Transverse colon (tissue), 4 donors: Measurements from ENCODE around the gene GGN. TPM values are rescaled to one million over a fixed set of nuclear protein-coding genes. Genes with fewer than 3 reads are reported as not detected.
A peak's percentile ranks its signal among the peaks of the same experiment; 100 is the strongest.

Experiments used
- DNase-seq: peaks from one replicate; pipeline ENCODE4 v3.0.0-alpha.2; 2019
- H3K27ac ChIP-seq, 4 donors: fragments of 200-600 bp; sonication (generic); 2 replicates each; pipeline ENCODE4 v1.5.1; 2016 to 2018; ENCODE audit warnings: inconsistent platforms in 4 of 4
- H3K27me3 ChIP-seq: fragments of 200-600 bp; sonication (generic); 2 replicates; pipeline ENCODE4 v1.5.1; 2017; ENCODE audit warnings: inconsistent platforms
- H3K36me3 ChIP-seq, 4 donors: fragments of 200-600 bp; sonication (generic); 2 replicates each; pipeline ENCODE4 v1.5.1; 2017 to 2019; ENCODE audit warnings: inconsistent platforms in 4 of 4
- H3K4me1 ChIP-seq, 4 donors: fragments of 200-600 bp; sonication (generic); 2 replicates each; pipeline ENCODE4 v1.5.1; 2017 to 2020; ENCODE audit warnings: inconsistent platforms in 4 of 4
- H3K4me3 ChIP-seq, 4 donors: fragments of 200-600 bp; sonication (generic); 1 replicate in 1 of 4; 2 replicates in 3 of 4; pipeline versions ENCODE4 v1.5.1 to v1.6.1; 2017 to 2019; ENCODE audit warnings: inconsistent platforms in 4 of 4
- H3K9me3 ChIP-seq, 2 donors: fragments of 200-600 bp; sonication (generic); 2 replicates each; pipeline ENCODE4 v1.5.1; 2017 to 2019; ENCODE audit warnings: inconsistent platforms in 2 of 2
- CTCF ChIP-seq, 5 experiments: fragments of 200-600 bp in 3 of 5; fragments of 450-650 bp in 2 of 5; sonication (generic) in 3 of 5; IDR thresholded peaks; 1 replicate in 2 of 5; 2 replicates in 3 of 5; pipeline ENCODE4 v1.5.1; 2016 to 2017; ENCODE audit warnings: antibody characterized with exemption in 5 of 5, inconsistent platforms in 3 of 5, mild to moderate bottlenecking in 2 of 5, moderate library complexity in 1 of 5
- EP300 ChIP-seq: sonication (generic); formaldehyde crosslinking; IDR thresholded peaks from one replicate; pipeline ENCODE4 v1.6.1; 2017; ENCODE audit warnings: antibody characterized with exemption, low read depth
- POLR2A ChIP-seq: fragments of 450-650 bp; IDR thresholded peaks from one replicate; pipeline ENCODE4 v1.6.1; 2016; ENCODE audit warnings: antibody characterized with exemption, mild to moderate bottlenecking, moderate library complexity
- POLR2AphosphoS5 ChIP-seq, 3 donors: sonication (generic); formaldehyde crosslinking; IDR thresholded peaks; one replicate each; pipeline ENCODE4 v1.6.1; 2016; ENCODE audit warnings: antibody characterized with exemption in 3 of 3
- WGBS, 2 donors: methylation state at CpG; one replicate each; pipeline ENCODE4 v1.1.5; 2018; ENCODE audit warnings: low coverage in 1 of 2; 5-methylcytosine and 5-hydroxymethylcytosine counted together
- in situ Hi-C, 4 donors: fragments of 200-750 bp; cut with MboI; loops; one replicate each; pipeline versions ENCODE4 v1.15.0 to v1.15.1; 2017; ENCODE audit warnings: low sequenced_read_pairs in 3 of 4, low pct_ligation_motif_present in 1 of 4, low pct_unique_long_range_greater_than_20kb in 1 of 4
- intact Hi-C: fragments of 100-400 bp; cut with DNase I; formaldehyde crosslinking; loops from one replicate; pipeline ENCODE4 v1.15.1; 2023; ENCODE audit warnings: low total_unique reads
- total RNA-seq, 4 donors: library from RNA; depleted of rRNA; stranded (reverse); fragments of >200 nt; gene quantifications; one replicate each; pipeline ENCODE4 v1.1.0, GENCODE V29; 2016

The GGN gene
- total RNA-seq, 4 donors from 2014 or later: not detected

- in situ Hi-C loops (no loop called here), intact Hi-C loops (no loop called here)
- Histone ChIP-seq H3K36me3 (no peaks in the 10 kb centered on the region), H3K9me3 (no peaks in the 10 kb centered on the region), H3K4me3 (peak overlapping the region in 1 of 4 donors; percentile 3), H3K27ac (no peak overlapping the region), H3K4me1 (peaks cover 0 to 5% (median 2%) of the 10 kb centered on the region in 4 donors), H3K27me3 (peaks cover 74% of the 10 kb centered on the region)
- 13% methylated on average over 30 of the region's 30 CpGs; no CpG with 5 or more reads in 1 of the 2 donors for WGBS, 2 donors
- no peak for TF ChIP-seq CTCF (IDR thresholded peaks at IDR 0.05)
- no peak for TF ChIP-seq EP300
- no peak for TF ChIP-seq POLR2AphosphoS5 (IDR thresholded peaks at IDR 0.05)
- TF ChIP-seq POLR2A: no peak
- DNase-seq: no peak
Measured at GRCh38 chr19:38394488-38394887, 6.7 kb upstream of the GGN start.

- DNase-seq: no peak
- Histone ChIP-seq H3K4me3 (no peak overlapping the region), H3K27ac (no peak overlapping the region)
Measured at GRCh38 chr19:38392707-38393308, 5.0 kb upstream of the GGN start.

GRCh38 chr19:38391911-38392464 is 4.2 kb upstream of the GGN start:
- Histone ChIP-seq H3K9me3 (no peaks in the 10 kb centered on the region), H3K4me1 (peaks cover 2 to 29% (median 27%) of the 10 kb centered on the region in 4 donors), H3K36me3 (no peaks in the 10 kb centered on the region), H3K4me3 (no peak overlapping the region), H3K27ac (no peak overlapping the region), H3K27me3 (peaks cover 72% of the 10 kb centered on the region)
- intact Hi-C loops: no loop called here
- no peak for DNase-seq
- in situ Hi-C loops: no loop called here
- TF ChIP-seq EP300: no peak
- TF ChIP-seq CTCF (IDR thresholded peaks at IDR 0.05): no peak
- no peak for TF ChIP-seq POLR2A
- TF ChIP-seq POLR2AphosphoS5 (IDR thresholded peaks at IDR 0.05): no peak
- 58 to 76% methylated on average over 3 to 8 of the region's 8 CpGs for WGBS, 2 donors

More at GRCh38 chr19:38392707-38393308, 5.0 kb upstream of the GGN start:
- Histone ChIP-seq H3K36me3 (no peaks in the 10 kb centered on the region), H3K4me1 (peaks cover 0 to 21% (median 19%) of the 10 kb centered on the region in 4 donors), H3K9me3 (no peaks in the 10 kb centered on the region), H3K27me3 (peaks cover 74% of the 10 kb centered on the region)
- in situ Hi-C loops (no loop called here), intact Hi-C loops (no loop called here)
- 48 to 54% methylated on average over 4 to 6 of the region's 6 CpGs for WGBS, 2 donors
- TF ChIP-seq EP300 (no peak), CTCF (IDR thresholded peaks at IDR 0.05) (no peak), POLR2A (no peak), POLR2AphosphoS5 (IDR thresholded peaks at IDR 0.05) (no peak)

- Histone ChIP-seq H3K4me1 (peaks cover 8 to 41% (median 36%) of the 10 kb centered on the region in 4 donors), H3K9me3 (no peaks in the 10 kb centered on the region), H3K27ac (no peak overlapping the region), H3K4me3 (no peak overlapping the region), H3K27me3 (peaks cover 68% of the 10 kb centered on the region), H3K36me3 (no peaks in the 10 kb centered on the region)
- WGBS, 2 donors: 14 to 55% methylated on average over 2 to 22 of the region's 22 CpGs
- in situ Hi-C loops (no loop called here), intact Hi-C loops (no loop called here)
- no peak for DNase-seq
- no peak for TF ChIP-seq CTCF (IDR thresholded peaks at IDR 0.05)
- no peak for TF ChIP-seq POLR2A
- TF ChIP-seq POLR2AphosphoS5 (IDR thresholded peaks at IDR 0.05): no peak
- no peak for TF ChIP-seq EP300
Measured at GRCh38 chr19:38389957-38390924, 2.4 kb upstream of the GGN start.
